Esophagus muscularis mucosa (tissue), 4 donors: Measurements from ENCODE around the gene TNK2.

Experiments
- EP300 ChIP-seq: sonication (generic); formaldehyde crosslinking; IDR thresholded peaks from one replicate; pipeline ENCODE4 v1.6.1; 2017; ENCODE audit warnings: antibody characterized with exemption
- POLR2A ChIP-seq: fragments of 450-650 bp; IDR thresholded peaks from one replicate; pipeline ENCODE4 v1.6.1; 2017; ENCODE audit warnings: antibody characterized with exemption, moderate library complexity, mild to moderate bottlenecking, low read depth
- POLR2AphosphoS5 ChIP-seq, 2 donors: sonication (generic); formaldehyde crosslinking; IDR thresholded peaks; one replicate each; pipeline ENCODE4 v1.6.1; 2017; ENCODE audit warnings: antibody characterized with exemption in 2 of 2
- TF ChIP-seq, protein P1 (sequence below), 3 experiments: fragments of 200-600 bp in 2 of 3; fragments of 450-650 bp in 1 of 3; sonication (generic) in 2 of 3; IDR thresholded peaks; one replicate each; pipeline ENCODE4 v1.5.1; 2017 to 2019; ENCODE audit warnings: antibody characterized with exemption in 3 of 3, mild to moderate bottlenecking in 2 of 3, moderate library complexity in 1 of 3

DNA sequence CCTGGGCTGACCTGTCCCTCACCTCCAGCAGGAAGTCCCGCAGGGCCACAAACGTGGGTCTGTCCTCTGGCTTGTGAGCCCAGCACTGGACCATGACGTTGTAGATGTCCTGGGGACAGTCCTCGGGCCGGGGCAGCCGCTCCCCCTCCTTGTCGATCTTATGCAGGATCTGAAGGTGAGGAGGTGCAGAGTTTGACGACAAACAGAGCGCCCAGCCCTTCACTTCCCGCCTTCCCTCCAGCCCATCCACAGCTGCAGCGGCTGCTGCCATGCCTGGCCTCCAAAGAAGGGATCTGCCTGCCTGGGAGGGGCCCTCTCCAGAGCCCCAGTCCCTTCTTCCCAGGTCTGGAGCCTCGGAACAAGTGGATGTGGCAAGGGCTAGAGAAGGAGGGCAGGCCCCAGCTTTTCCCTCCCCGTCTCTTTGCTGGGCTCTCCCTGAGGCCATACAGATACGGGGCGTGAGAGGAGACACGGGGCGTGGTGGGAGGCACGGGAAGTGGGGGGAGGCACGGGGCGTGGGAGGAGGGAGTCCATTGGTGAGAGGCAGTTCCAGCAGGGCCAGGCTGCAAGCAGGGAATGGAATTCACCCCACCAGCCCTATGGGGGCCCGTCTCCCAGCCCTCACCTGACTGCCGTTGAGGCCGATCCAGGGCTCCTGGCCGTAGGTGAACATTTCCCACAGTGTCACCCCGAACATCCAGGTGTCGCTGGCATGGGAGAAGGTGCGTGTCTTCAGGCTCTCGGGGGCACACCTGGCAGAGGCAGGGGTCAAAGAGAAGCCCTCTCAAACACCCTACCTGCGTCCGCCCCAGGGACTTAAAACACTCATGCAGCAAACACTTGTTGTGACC lies 29.7 kb downstream of the TNK2 start:
- TF ChIP-seq, protein P1, sequence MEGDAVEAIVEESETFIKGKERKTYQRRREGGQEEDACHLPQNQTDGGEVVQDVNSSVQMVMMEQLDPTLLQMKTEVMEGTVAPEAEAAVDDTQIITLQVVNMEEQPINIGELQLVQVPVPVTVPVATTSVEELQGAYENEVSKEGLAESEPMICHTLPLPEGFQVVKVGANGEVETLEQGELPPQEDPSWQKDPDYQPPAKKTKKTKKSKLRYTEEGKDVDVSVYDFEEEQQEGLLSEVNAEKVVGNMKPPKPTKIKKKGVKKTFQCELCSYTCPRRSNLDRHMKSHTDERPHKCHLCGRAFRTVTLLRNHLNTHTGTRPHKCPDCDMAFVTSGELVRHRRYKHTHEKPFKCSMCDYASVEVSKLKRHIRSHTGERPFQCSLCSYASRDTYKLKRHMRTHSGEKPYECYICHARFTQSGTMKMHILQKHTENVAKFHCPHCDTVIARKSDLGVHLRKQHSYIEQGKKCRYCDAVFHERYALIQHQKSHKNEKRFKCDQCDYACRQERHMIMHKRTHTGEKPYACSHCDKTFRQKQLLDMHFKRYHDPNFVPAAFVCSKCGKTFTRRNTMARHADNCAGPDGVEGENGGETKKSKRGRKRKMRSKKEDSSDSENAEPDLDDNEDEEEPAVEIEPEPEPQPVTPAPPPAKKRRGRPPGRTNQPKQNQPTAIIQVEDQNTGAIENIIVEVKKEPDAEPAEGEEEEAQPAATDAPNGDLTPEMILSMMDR (IDR thresholded peaks at IDR 0.05), result no peak
- no peak for TF ChIP-seq POLR2AphosphoS5 (IDR thresholded peaks at IDR 0.05)
- TF ChIP-seq POLR2A, result no peak
- TF ChIP-seq EP300, result no peak
